Measurements from ENCODE around the gene MAN1C1.

DNA sequence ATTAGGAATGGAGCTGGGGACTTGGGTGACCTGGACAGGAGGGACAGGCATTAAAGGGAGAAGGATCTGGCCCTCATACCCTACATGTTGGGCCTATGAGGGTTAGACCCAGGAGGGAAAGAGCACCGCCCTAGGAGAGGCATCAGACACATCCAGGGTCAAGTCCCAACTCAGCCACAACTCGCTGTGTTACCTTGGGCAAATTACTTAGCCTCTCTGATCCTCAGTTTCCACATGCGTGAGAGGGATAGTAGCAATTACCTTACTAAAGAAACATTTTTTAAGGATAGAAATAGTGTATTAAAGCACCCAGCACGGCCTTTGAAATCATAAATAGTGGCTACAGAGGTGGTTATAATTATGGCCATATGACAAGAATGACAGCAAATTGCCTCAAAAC lies 163.3 kb downstream of the MAN1C1 start:
- TF ChIP-seq TAF1 (IDR thresholded peaks at IDR 0.05; ENCODE audit: low read depth): no peak
- TF ChIP-seq EP300 (conservative IDR thresholded peaks at IDR 0.05; ENCODE audit: poor library complexity, severe bottlenecking): no peak
- TF ChIP-seq EZH2 (IDR thresholded peaks at IDR 0.05; ENCODE audit: borderline replicate concordance, insufficient read depth, low read length, poor library complexity, severe bottlenecking): no peak
- no peak for TF ChIP-seq CTCF (IDR thresholded peaks at IDR 0.05; ENCODE audit: poor library complexity, severe bottlenecking)
